Measurements from ENCODE around the gene LOXL1.

GRCh38 chr15:73927003-73927475 lies 777 bp downstream of the LOXL1 start:
- TF ChIP-seq CTCF (conservative IDR thresholded peaks at IDR 0.05; ENCODE audit: low read depth, low read length): no peak
- TF ChIP-seq MXI1 (IDR thresholded peaks at IDR 0.05; ENCODE audit: borderline replicate concordance, low read depth, low read length): no peak
- TF ChIP-seq POLR2A (IDR thresholded peaks at IDR 0.05; ENCODE audit: low read depth, low read length): no peak
- TF ChIP-seq SMC3 (IDR thresholded peaks at IDR 0.05; ENCODE audit: low read depth, low read length): no peak
- no peak for TF ChIP-seq RFX5 (IDR thresholded peaks at IDR 0.05; ENCODE audit: low read depth, low read length)
- no peak for TF ChIP-seq BHLHE40 (IDR thresholded peaks at IDR 0.05; ENCODE audit: low read depth, low read length)
- TF ChIP-seq CEBPB (IDR thresholded peaks at IDR 0.05; ENCODE audit: low read depth, low read length): no peak
- TF ChIP-seq MAFK (IDR thresholded peaks at IDR 0.05; ENCODE audit: low read depth, low read length): no peak
- no peak for TF ChIP-seq RCOR1 (IDR thresholded peaks at IDR 0.05; ENCODE audit: insufficient replicate concordance, low read length)
- TF ChIP-seq RAD21 (IDR thresholded peaks at IDR 0.05; ENCODE audit: low read length): no peak
- no peak for TF ChIP-seq ELK1 (IDR thresholded peaks at IDR 0.05; ENCODE audit: borderline replicate concordance, low read depth, low read length)
- no peak for TF ChIP-seq FOS (IDR thresholded peaks at IDR 0.05; ENCODE audit: low read depth, low read length)
